Measurements from ENCODE around the gene NLGN1.

GRCh38 chr3:173902401-173902800 is 504.9 kb downstream of the NLGN1 start:
- TF ChIP-seq CTCF (IDR thresholded peaks at IDR 0.05) (no peak), POLR2A (IDR thresholded peaks at IDR 0.05) (no peak)

All from lower leg skin (tissue), 3 donors.